Osteoblast (primary cell): ENCODE results near the gene NPHS1. TPM values are rescaled to one million over a fixed set of nuclear protein-coding genes. Genes with fewer than 3 reads are reported as not detected.
"Not testable (repeated sequence)": the region's sequence is repeated elsewhere in the genome, so short reads cannot be mapped to it uniquely, and the experiment has no call there.

Experiments
- DNase-seq: peaks from one replicate; pipeline ENCODE4 v3.0.0; 2011; ENCODE audit warnings: low spot score, mixed read lengths; ENCODE audit not compliant: insufficient read length; ENCODE audit errors: missing footprints
- H2AFZ ChIP-seq: 2 replicates; pipeline ENCODE4 v1.6.0; 2011; ENCODE audit warnings: mild to moderate bottlenecking, low read length
- H3K27ac ChIP-seq: 2 replicates; pipeline ENCODE4 v1.5.1; 2011; ENCODE audit warnings: mild to moderate bottlenecking, low read depth, low read length, moderate library complexity
- H3K27me3 ChIP-seq: 2 replicates; pipeline ENCODE4 v1.6.0; 2012; ENCODE audit warnings: mild to moderate bottlenecking, control low read depth, inconsistent platforms, low read length, moderate library complexity; ENCODE audit not compliant: insufficient read depth
- H3K36me3 ChIP-seq: 2 replicates; pipeline ENCODE4 v1.5.1; 2011; ENCODE audit warnings: mild to moderate bottlenecking, low read length, control low read depth, moderate library complexity; ENCODE audit not compliant: insufficient read depth
- H3K4me1 ChIP-seq: 2 replicates; pipeline ENCODE4 v1.5.1; 2011; ENCODE audit warnings: mild to moderate bottlenecking, low read length, control low read depth, moderate library complexity; ENCODE audit not compliant: insufficient read depth
- H3K4me2 ChIP-seq: 2 replicates; pipeline ENCODE4 v1.6.0; 2011; ENCODE audit warnings: mild to moderate bottlenecking, low read length; ENCODE audit not compliant: insufficient read depth
- H3K4me3 ChIP-seq: fragments of 200-600 bp; sonication (generic); 3 replicates; pipeline ENCODE4 v1.5.1; 2012; ENCODE audit warnings: mild to moderate bottlenecking, low read length, inconsistent platforms; ENCODE audit not compliant: insufficient read depth
- H3K79me2 ChIP-seq: 2 replicates; pipeline ENCODE4 v1.6.0; 2012; ENCODE audit warnings: mild to moderate bottlenecking, low read length, control low read depth, inconsistent platforms; ENCODE audit not compliant: insufficient read depth
- H3K9me3 ChIP-seq: 2 replicates; pipeline ENCODE4 v1.5.1; 2011; ENCODE audit warnings: low read depth, low read length, control low read depth
- H4K20me1 ChIP-seq: 2 replicates; pipeline ENCODE4 v1.6.0; 2012; ENCODE audit warnings: mild to moderate bottlenecking, low read length, control low read depth; ENCODE audit not compliant: insufficient read depth
- CTCF ChIP-seq: IDR thresholded peaks from 2 replicates; pipeline ENCODE4 v1.5.1; 2011; ENCODE audit warnings: mild to moderate bottlenecking, low read depth, low read length, moderate library complexity; ENCODE audit errors: extremely low read depth
- total RNA-seq: library from RNA; depleted of rRNA; stranded (reverse); fragments of >200 nt; gene quantifications from 2 replicates; pipeline ENCODE4 v1.2.3, GENCODE V29; 2012

The NPHS1 gene
- total RNA-seq, 1 donor = not detected

DNA sequence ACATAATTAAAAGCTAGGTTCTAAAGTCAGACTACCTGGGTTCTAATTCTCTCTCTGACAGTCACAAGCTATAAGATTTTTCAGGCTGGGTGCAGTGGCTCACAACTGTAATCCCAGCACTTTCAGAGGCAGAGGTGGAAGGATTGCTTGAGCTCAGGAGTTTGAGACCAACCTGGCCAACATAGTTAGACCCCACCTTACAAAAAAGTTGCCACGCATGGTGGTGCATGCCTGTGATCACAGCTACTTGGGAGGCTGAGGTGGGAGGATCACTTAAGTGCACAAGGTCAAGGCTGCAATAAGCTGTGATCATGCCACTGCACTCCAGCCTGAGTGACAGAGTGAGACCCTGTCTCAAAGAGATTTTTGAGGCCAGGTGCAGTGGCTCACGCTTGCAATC is 42.0 kb upstream of the NPHS1 start:
- Histone ChIP-seq H3K27ac (no peak overlapping the region), H4K20me1 (no peaks in the 10 kb centered on the region), H2AFZ (no peak overlapping the region), H3K4me2 (no peak overlapping the region), H3K36me3 (peaks cover 46% of the 10 kb centered on the region), H3K4me3 (no peak overlapping the region), H3K27me3 (no peaks in the 10 kb centered on the region), H3K79me2 (peaks cover 21% of the 10 kb centered on the region), H3K4me1 (no peaks in the 10 kb centered on the region), H3K9me3 (no peaks in the 10 kb centered on the region)
- no peak for DNase-seq
- TF ChIP-seq CTCF = no peak

DNA sequence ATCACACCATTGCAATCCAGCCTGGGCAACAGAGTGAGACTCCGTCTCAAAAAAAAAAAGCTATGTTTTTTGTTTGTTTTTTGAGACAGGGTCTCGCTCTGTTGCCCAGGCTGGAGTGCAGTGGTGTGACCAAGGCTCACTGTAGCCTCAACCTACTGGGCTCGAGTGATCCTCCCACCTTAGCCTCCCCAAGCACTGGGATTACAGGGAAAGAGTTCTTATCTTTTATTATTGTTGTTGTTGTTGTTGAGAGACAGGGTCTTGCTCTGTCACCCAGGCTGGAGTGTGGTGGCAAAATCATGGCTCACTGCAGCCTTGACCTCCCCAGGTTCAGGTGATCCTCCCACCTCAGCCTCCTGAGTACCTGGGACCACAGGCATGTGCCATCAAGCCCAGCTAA is 39.5 kb upstream of the NPHS1 start:
- not testable (repeated sequence) for H3K4me2 ChIP-seq, H3K27me3 ChIP-seq, H3K79me2 ChIP-seq, H3K4me3 ChIP-seq, H3K9me3 ChIP-seq, H4K20me1 ChIP-seq, DNase-seq, H3K4me1 ChIP-seq, H3K27ac ChIP-seq, H2AFZ ChIP-seq
- H3K36me3 ChIP-seq = peaks cover 62% of the 10 kb centered on the region

GRCh38 chr19:35890113-35890650 is 37.9 kb upstream of the NPHS1 start:
- H2AFZ ChIP-seq = no peak overlapping the region
- peaks cover 51% of the 10 kb centered on the region for H3K36me3 ChIP-seq
- no peak for TF ChIP-seq CTCF
- no peaks in the 10 kb centered on the region for H3K4me1 ChIP-seq
- peak; percentile 76 for DNase-seq
- no peaks in the 10 kb centered on the region for H3K79me2 ChIP-seq
- H3K9me3 ChIP-seq = no peaks in the 10 kb centered on the region
- H3K27ac ChIP-seq = no peak overlapping the region
- no peaks in the 10 kb centered on the region for H3K27me3 ChIP-seq
- H4K20me1 ChIP-seq = no peaks in the 10 kb centered on the region
- no peak overlapping the region for H3K4me2 ChIP-seq
- no peak overlapping the region for H3K4me3 ChIP-seq

- Histone ChIP-seq H4K20me1 (no peaks in the 10 kb centered on the region), H3K9me3 (no peaks in the 10 kb centered on the region), H3K4me1 (no peaks in the 10 kb centered on the region), H3K4me2 (no peak overlapping the region), H2AFZ (no peak overlapping the region), H3K79me2 (no peaks in the 10 kb centered on the region), H3K4me3 (no peak overlapping the region), H3K27ac (no peak overlapping the region), H3K36me3 (peaks cover 49% of the 10 kb centered on the region), H3K27me3 (no peaks in the 10 kb centered on the region)
- DNase-seq = peak; percentile 23
- no peak for TF ChIP-seq CTCF
These were observed 37.2 kb upstream of the NPHS1 start for GRCh38 chr19:35889370-35890112.
